ENCODE results near the gene ACBD5.
"Not testable (repeated sequence)": the region's sequence is repeated elsewhere in the genome, so short reads cannot be mapped to it uniquely, and the experiment has no call there.

Gene ACBD5

GRCh38 chr10:27245836-27246235 is 5.2 kb upstream of the ACBD5 start:
- DNase-seq (ENCODE audit: low spot score): no peak
- TF ChIP-seq CTCF (IDR thresholded peaks at IDR 0.05; ENCODE audit: extremely low read depth, missing control alignments): no peak

- DNase-seq (ENCODE audit: low spot score): no peak
- no peak for TF ChIP-seq CTCF (IDR thresholded peaks at IDR 0.05; ENCODE audit: extremely low read depth, missing control alignments)
Observed at GRCh38 chr10:27244976-27245375, 4.4 kb upstream of the ACBD5 start.

GRCh38 chr10:27242951-27243551 is 2.5 kb upstream of the ACBD5 start:
- TF ChIP-seq CTCF (IDR thresholded peaks at IDR 0.05; ENCODE audit: extremely low read depth, missing control alignments): no peak
- DNase-seq (ENCODE audit: low spot score): peak; percentile 73

- DNase-seq (ENCODE audit: low spot score): no peak
- no peak for TF ChIP-seq CTCF (IDR thresholded peaks at IDR 0.05; ENCODE audit: extremely low read depth, missing control alignments)
Observed at GRCh38 chr10:27242473-27242950, 1.9 kb upstream of the ACBD5 start.

GRCh38 chr10:27241652-27242472 is 1.3 kb upstream of the ACBD5 start:
- TF ChIP-seq CTCF (IDR thresholded peaks at IDR 0.05; ENCODE audit: extremely low read depth, missing control alignments): peak; percentile 3
- DNase-seq (ENCODE audit: low spot score): peak; percentile 88

- TF ChIP-seq CTCF (IDR thresholded peaks at IDR 0.05; ENCODE audit: extremely low read depth, missing control alignments): no peak
- DNase-seq (ENCODE audit: low spot score): peak; percentile 47
Observed at GRCh38 chr10:27241010-27241651, 534 bp upstream of the ACBD5 start.

GRCh38 chr10:27237531-27237930 is 3.1 kb downstream of the ACBD5 start:
- not testable (repeated sequence) for DNase-seq (ENCODE audit: low spot score)

GRCh38 chr10:27236589-27237128 is 3.9 kb downstream of the ACBD5 start:
- not testable (repeated sequence) for DNase-seq (ENCODE audit: low spot score)
